ENCODE data around the gene SLC25A47. TPM values are rescaled to one million over a fixed set of nuclear protein-coding genes. Genes with fewer than 3 reads are reported as not detected.

Gene SLC25A47
- total and polyA plus RNA-seq, 2 donors (not counting 3 experiments of a cell fraction or from before 2014, with no cell fraction given) = not detected

DNA sequence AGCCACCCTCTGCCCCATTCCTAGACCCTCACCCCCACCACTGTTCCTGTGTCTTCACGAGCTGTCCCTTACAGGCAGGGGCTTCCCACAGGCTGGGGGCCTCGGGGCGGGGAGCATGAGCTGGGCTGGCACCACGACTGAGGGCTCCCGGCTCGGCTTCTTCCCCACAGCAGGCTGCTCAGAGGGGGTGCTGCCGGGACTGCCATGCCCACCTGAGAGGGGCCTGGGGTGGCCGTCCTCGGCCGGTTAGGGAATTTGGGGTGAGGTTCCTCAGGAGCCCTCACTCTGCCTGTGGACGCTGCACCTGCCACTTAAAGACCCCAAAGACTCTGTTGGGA lies 6.8 kb downstream of the SLC25A47 start:
- Histone ChIP-seq H3K4me2 (ENCODE audit: insufficient read depth, low read length) (no peak overlapping the region), H3K9ac (replicated peaks; ENCODE audit: extremely low read depth, insufficient read depth, low read length) (no peak overlapping the region), H3K9me1 (replicated peaks; ENCODE audit: control insufficient read depth, extremely low read depth, insufficient read depth, low read length) (no peaks in the 10 kb centered on the region), H3K27me3 (ENCODE audit: control insufficient read depth in 2 of 2, insufficient read depth in 2 of 2, low read length in 2 of 2) (no peaks in the 10 kb centered on the region), H4K20me1 (replicated peaks; ENCODE audit: control insufficient read depth, extremely low read depth, insufficient read depth, low read length) (no peaks in the 10 kb centered on the region), H2AFZ (ENCODE audit: low read depth, low read length) (no peak overlapping the region), H3K9me3 (replicated peaks; ENCODE audit: control insufficient read depth, insufficient read depth, low read length) (no peaks in the 10 kb centered on the region), H3K79me2 (ENCODE audit: control insufficient read depth, insufficient read depth, low read length) (no peaks in the 10 kb centered on the region), H3K4me3 (replicated peaks in 1 of 3; ENCODE audit: insufficient read depth in 1 of 3, low read depth in 1 of 3, low read length in 3 of 3) (no peak overlapping the region), H3K4me1 (ENCODE audit: control insufficient read depth, extremely low read depth, insufficient read depth, low read length) (no peaks in the 10 kb centered on the region), H3K27ac (ENCODE audit: insufficient read depth, low read depth, low read length) (no peak overlapping the region), H3K36me3 (ENCODE audit: control insufficient read depth in 2 of 2, extremely low read depth in 1 of 2, insufficient read depth in 2 of 2, low read length in 2 of 2) (peaks cover 11 to 18% of the 10 kb centered on the region in 2 experiments)
- DNase-seq (ENCODE audit: low read depth, low spot score) (no peak), FAIRE-seq (no peak)
- intact Hi-C loops (cut with micrococcal nuclease) (no loop called here), dilution Hi-C loops (cut with MboI; ENCODE audit: extremely low pct_ligation_motif_present, low sequenced_read_pairs) (no loop called here)
- ChIA-PET POLR2A (no interaction called here), CTCF (interaction anchor here (1.3 to 1.5 kb wide), 2 partner anchors 8 to 11 kb away, joined by 6 to 7 read pairs; no protein-coding TSS in a partner anchor)
- no TSS peak for BruUV-seq (replicated peaks)
- no peak for TF ChIP-seq MYC (IDR thresholded peaks at IDR 0.05; ENCODE audit: low read depth, low read length)
- TF ChIP-seq, protein P1, sequence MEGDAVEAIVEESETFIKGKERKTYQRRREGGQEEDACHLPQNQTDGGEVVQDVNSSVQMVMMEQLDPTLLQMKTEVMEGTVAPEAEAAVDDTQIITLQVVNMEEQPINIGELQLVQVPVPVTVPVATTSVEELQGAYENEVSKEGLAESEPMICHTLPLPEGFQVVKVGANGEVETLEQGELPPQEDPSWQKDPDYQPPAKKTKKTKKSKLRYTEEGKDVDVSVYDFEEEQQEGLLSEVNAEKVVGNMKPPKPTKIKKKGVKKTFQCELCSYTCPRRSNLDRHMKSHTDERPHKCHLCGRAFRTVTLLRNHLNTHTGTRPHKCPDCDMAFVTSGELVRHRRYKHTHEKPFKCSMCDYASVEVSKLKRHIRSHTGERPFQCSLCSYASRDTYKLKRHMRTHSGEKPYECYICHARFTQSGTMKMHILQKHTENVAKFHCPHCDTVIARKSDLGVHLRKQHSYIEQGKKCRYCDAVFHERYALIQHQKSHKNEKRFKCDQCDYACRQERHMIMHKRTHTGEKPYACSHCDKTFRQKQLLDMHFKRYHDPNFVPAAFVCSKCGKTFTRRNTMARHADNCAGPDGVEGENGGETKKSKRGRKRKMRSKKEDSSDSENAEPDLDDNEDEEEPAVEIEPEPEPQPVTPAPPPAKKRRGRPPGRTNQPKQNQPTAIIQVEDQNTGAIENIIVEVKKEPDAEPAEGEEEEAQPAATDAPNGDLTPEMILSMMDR (IDR thresholded peaks at IDR 0.05; ENCODE audit: extremely low read depth in 1 of 2, insufficient read depth in 1 of 2, low read depth in 1 of 2, low read length in 2 of 2) = no peak
- TF ChIP-seq GATA2 (IDR thresholded peaks at IDR 0.05; ENCODE audit: insufficient read depth, insufficient read length, low read depth, low read length) = no peak
- TF ChIP-seq, protein P2, sequence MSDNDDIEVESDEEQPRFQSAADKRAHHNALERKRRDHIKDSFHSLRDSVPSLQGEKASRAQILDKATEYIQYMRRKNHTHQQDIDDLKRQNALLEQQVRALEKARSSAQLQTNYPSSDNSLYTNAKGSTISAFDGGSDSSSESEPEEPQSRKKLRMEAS (IDR thresholded peaks at IDR 0.05; ENCODE audit: insufficient read depth, insufficient read length) = no peak
- no peak for TF ChIP-seq POLR2AphosphoS5 (IDR thresholded peaks at IDR 0.05; ENCODE audit: insufficient read depth, low read depth, low read length)
- no peak for TF ChIP-seq FOS (IDR thresholded peaks at IDR 0.05; ENCODE audit: borderline replicate concordance, insufficient read depth, low read length)
- TF ChIP-seq JUN (IDR thresholded peaks at IDR 0.05; ENCODE audit: borderline replicate concordance, insufficient read depth, insufficient read length, low read depth) = no peak
- no peak for TF ChIP-seq POLR2A (IDR thresholded peaks at IDR 0.05; ENCODE audit: low read depth, low read length)
- no peak for TF ChIP-seq EZH2 (IDR thresholded peaks at IDR 0.05; ENCODE audit: borderline replicate concordance, low read depth, low read length, severe bottlenecking)
